ENCODE results near the gene SLC22A5.

SLC22A5 gene

GRCh38 chr5:132380741-132381140 is 11.2 kb downstream of the SLC22A5 start:
- DNase-seq (ENCODE audit: low spot score), result no peak
- Histone ChIP-seq H3K27me3 (ENCODE audit: control insufficient read depth in 3 of 3, insufficient read depth in 3 of 3, low read depth in 1 of 3, low read length in 3 of 3) (peaks cover 0 to 15% (median 0%) of the 10 kb centered on the region in 3 experiments), H3K79me1 (ENCODE audit: low read depth, low read length) (no peaks in the 10 kb centered on the region)

GRCh38 chr5:132381614-132382013 is 12.1 kb downstream of the SLC22A5 start:
- no CpG with 5 or more reads among the region's 1 CpG for WGBS, 2 donors (ENCODE audit: extremely low coverage in 2 of 2, insufficient read length in 2 of 2, insufficient replicate concordance in 1 of 2)
- no peak overlapping the region for H3K9ac ChIP-seq (ENCODE audit: low read depth, low read length, poor library complexity)

More at GRCh38 chr5:132380741-132381140, 11.2 kb downstream of the SLC22A5 start:
- Histone ChIP-seq H3K9ac (ENCODE audit: low read depth, low read length, poor library complexity) (no peak overlapping the region), H2BK5ac (ENCODE audit: low read length) (no peak overlapping the region), H2BK12ac (ENCODE audit: low read length) (no peak overlapping the region), H4K8ac (ENCODE audit: low read depth, low read length) (no peak overlapping the region), H3K23ac (ENCODE audit: low read depth, low read length, poor library complexity) (no peak overlapping the region), H3K4me2 (ENCODE audit: insufficient read depth, low read length, poor library complexity, severe bottlenecking) (no peak overlapping the region), H3K4me1 (ENCODE audit: control insufficient read depth in 2 of 2, insufficient read depth in 1 of 2, low read depth in 1 of 2, low read length in 2 of 2) (no peaks in the 10 kb centered on the region), H4K91ac (ENCODE audit: low read depth, low read length, poor library complexity) (no peak overlapping the region), H2AFZ (ENCODE audit: low read length) (no peak overlapping the region), H2BK120ac (ENCODE audit: low read depth, low read length) (no peak overlapping the region), H3K36me3 (replicated peaks in 1 of 2; ENCODE audit: control insufficient read depth in 2 of 2, insufficient read depth in 2 of 2, low read length in 2 of 2) (no peaks in the 10 kb centered on the region), H3K9me3 (replicated peaks in 1 of 2; ENCODE audit: control insufficient read depth in 2 of 2, insufficient read depth in 1 of 2, low read depth in 1 of 2, low read length in 2 of 2) (no peaks in the 10 kb centered on the region), H3K4ac (ENCODE audit: low read length) (no peak overlapping the region), H2BK15ac (ENCODE audit: low read length) (no peak overlapping the region), H3K18ac (ENCODE audit: low read length) (no peak overlapping the region), H3K27ac (replicated peaks; ENCODE audit: low read length) (no peak overlapping the region), H2AK5ac (ENCODE audit: low read depth, low read length) (no peak overlapping the region), H3K4me3 (ENCODE audit: low read length in 2 of 2) (no peak overlapping the region), H3K14ac (ENCODE audit: low read length) (no peak overlapping the region)
- WGBS, 2 donors (ENCODE audit: extremely low coverage in 2 of 2, insufficient read length in 2 of 2, insufficient replicate concordance in 1 of 2), result no CpG with 5 or more reads among the region's 2 CpGs

DNA sequence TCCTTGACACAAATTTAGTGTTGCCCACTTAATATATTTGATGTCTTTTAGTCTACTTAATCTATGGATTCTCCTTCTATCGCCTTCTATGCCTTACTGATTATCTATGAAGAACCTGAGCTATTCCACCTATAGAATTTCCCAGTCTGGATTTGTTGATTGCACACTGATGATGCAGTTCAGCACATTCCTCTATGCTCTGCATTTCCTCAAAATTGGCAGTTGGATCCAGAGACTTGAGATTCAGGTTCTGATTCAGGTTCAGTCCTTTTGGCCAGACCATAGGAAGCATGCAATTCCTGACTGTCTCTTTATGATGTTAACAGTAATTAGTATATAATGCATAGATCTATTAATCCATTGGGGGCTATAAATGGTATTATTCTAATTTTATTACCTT is 13.8 kb downstream of the SLC22A5 start:
- H3K27me3 ChIP-seq (ENCODE audit: control insufficient read depth in 3 of 3, insufficient read depth in 3 of 3, low read depth in 1 of 3, low read length in 3 of 3), result peaks cover 0 to 15% (median 0%) of the 10 kb centered on the region in 3 experiments
- no peak overlapping the region for H3K18ac ChIP-seq (ENCODE audit: low read length)
- no peak overlapping the region for H3K4me2 ChIP-seq (ENCODE audit: insufficient read depth, low read length, poor library complexity, severe bottlenecking)
- no peaks in the 10 kb centered on the region for H3K79me1 ChIP-seq (ENCODE audit: low read depth, low read length)
- no peak overlapping the region for H2BK12ac ChIP-seq (ENCODE audit: low read length)
- no peak overlapping the region for H2BK5ac ChIP-seq (ENCODE audit: low read length)
- no peak overlapping the region for H3K4me3 ChIP-seq (ENCODE audit: low read length in 2 of 2)
- H3K4ac ChIP-seq (ENCODE audit: low read length), result no peak overlapping the region
- no peaks in the 10 kb centered on the region for H3K36me3 ChIP-seq (replicated peaks in 1 of 2; ENCODE audit: control insufficient read depth in 2 of 2, insufficient read depth in 2 of 2, low read length in 2 of 2)
- no peaks in the 10 kb centered on the region for H3K9me3 ChIP-seq (replicated peaks in 1 of 2; ENCODE audit: control insufficient read depth in 2 of 2, insufficient read depth in 1 of 2, low read depth in 1 of 2, low read length in 2 of 2)
- no peak overlapping the region for H2AFZ ChIP-seq (ENCODE audit: low read length)
- no peak overlapping the region for H3K27ac ChIP-seq (replicated peaks; ENCODE audit: low read length)
- WGBS, 2 donors (ENCODE audit: extremely low coverage in 2 of 2, insufficient read length in 2 of 2, insufficient replicate concordance in 1 of 2), result no CpG with 5 or more reads among the region's 1 CpG
- peaks cover 0 to 4% of the 10 kb centered on the region in 2 donors for H3K4me1 ChIP-seq (ENCODE audit: control insufficient read depth in 2 of 2, insufficient read depth in 1 of 2, low read depth in 1 of 2, low read length in 2 of 2)
- H2BK120ac ChIP-seq (ENCODE audit: low read depth, low read length), result no peak overlapping the region
- H2AK5ac ChIP-seq (ENCODE audit: low read depth, low read length), result no peak overlapping the region
- H2BK15ac ChIP-seq (ENCODE audit: low read length), result no peak overlapping the region
- no peak overlapping the region for H4K91ac ChIP-seq (ENCODE audit: low read depth, low read length, poor library complexity)
- H3K9ac ChIP-seq (ENCODE audit: low read depth, low read length, poor library complexity), result no peak overlapping the region
- H4K8ac ChIP-seq (ENCODE audit: low read depth, low read length), result no peak overlapping the region
- no peak for DNase-seq (ENCODE audit: low spot score)
- no peak overlapping the region for H3K23ac ChIP-seq (ENCODE audit: low read depth, low read length, poor library complexity)
- no peak overlapping the region for H3K14ac ChIP-seq (ENCODE audit: low read length)

More at GRCh38 chr5:132381614-132382013, 12.1 kb downstream of the SLC22A5 start:
- Histone ChIP-seq H2AK5ac (ENCODE audit: low read depth, low read length) (no peak overlapping the region), H3K4me2 (ENCODE audit: insufficient read depth, low read length, poor library complexity, severe bottlenecking) (no peak overlapping the region), H2BK120ac (ENCODE audit: low read depth, low read length) (no peak overlapping the region), H3K4me3 (ENCODE audit: low read length in 2 of 2) (no peak overlapping the region), H3K4ac (ENCODE audit: low read length) (no peak overlapping the region), H3K18ac (ENCODE audit: low read length) (no peak overlapping the region), H2AFZ (ENCODE audit: low read length) (no peak overlapping the region), H3K79me1 (ENCODE audit: low read depth, low read length) (no peaks in the 10 kb centered on the region), H3K9me3 (replicated peaks in 1 of 2; ENCODE audit: control insufficient read depth in 2 of 2, insufficient read depth in 1 of 2, low read depth in 1 of 2, low read length in 2 of 2) (no peaks in the 10 kb centered on the region), H3K27ac (replicated peaks; ENCODE audit: low read length) (no peak overlapping the region), H2BK5ac (ENCODE audit: low read length) (no peak overlapping the region), H2BK12ac (ENCODE audit: low read length) (no peak overlapping the region), H4K91ac (ENCODE audit: low read depth, low read length, poor library complexity) (no peak overlapping the region), H2BK15ac (ENCODE audit: low read length) (no peak overlapping the region), H3K4me1 (ENCODE audit: control insufficient read depth in 2 of 2, insufficient read depth in 1 of 2, low read depth in 1 of 2, low read length in 2 of 2) (no peaks in the 10 kb centered on the region), H3K23ac (ENCODE audit: low read depth, low read length, poor library complexity) (no peak overlapping the region), H4K8ac (ENCODE audit: low read depth, low read length) (no peak overlapping the region), H3K14ac (ENCODE audit: low read length) (no peak overlapping the region), H3K36me3 (replicated peaks in 1 of 2; ENCODE audit: control insufficient read depth in 2 of 2, insufficient read depth in 2 of 2, low read length in 2 of 2) (no peaks in the 10 kb centered on the region), H3K27me3 (ENCODE audit: control insufficient read depth in 3 of 3, insufficient read depth in 3 of 3, low read depth in 1 of 3, low read length in 3 of 3) (peaks cover 0 to 15% (median 0%) of the 10 kb centered on the region in 3 experiments)
- DNase-seq (ENCODE audit: low spot score), result no peak

GRCh38 chr5:132383984-132384383 is 14.5 kb downstream of the SLC22A5 start:
- no peak for DNase-seq (ENCODE audit: low spot score)
- H4K8ac ChIP-seq (ENCODE audit: low read depth, low read length), result no peak overlapping the region
- WGBS, 2 donors (ENCODE audit: extremely low coverage in 2 of 2, insufficient read length in 2 of 2, insufficient replicate concordance in 1 of 2), result no CpG with 5 or more reads among the region's 5 CpGs
- no peaks in the 10 kb centered on the region for H3K9me3 ChIP-seq (replicated peaks in 1 of 2; ENCODE audit: control insufficient read depth in 2 of 2, insufficient read depth in 1 of 2, low read depth in 1 of 2, low read length in 2 of 2)
- no peak overlapping the region for H3K4ac ChIP-seq (ENCODE audit: low read length)
- no peak overlapping the region for H3K18ac ChIP-seq (ENCODE audit: low read length)
- H4K91ac ChIP-seq (ENCODE audit: low read depth, low read length, poor library complexity), result no peak overlapping the region
- no peak overlapping the region for H3K23ac ChIP-seq (ENCODE audit: low read depth, low read length, poor library complexity)
- H3K27me3 ChIP-seq (ENCODE audit: control insufficient read depth in 3 of 3, insufficient read depth in 3 of 3, low read depth in 1 of 3, low read length in 3 of 3), result peaks cover 0 to 9% (median 0%) of the 10 kb centered on the region in 3 experiments
- H3K9ac ChIP-seq (ENCODE audit: low read depth, low read length, poor library complexity), result no peak overlapping the region
- no peak overlapping the region for H2BK12ac ChIP-seq (ENCODE audit: low read length)
- no peak overlapping the region for H3K14ac ChIP-seq (ENCODE audit: low read length)
- H2BK5ac ChIP-seq (ENCODE audit: low read length), result no peak overlapping the region
- H2BK120ac ChIP-seq (ENCODE audit: low read depth, low read length), result no peak overlapping the region
- no peak overlapping the region for H3K27ac ChIP-seq (replicated peaks; ENCODE audit: low read length)
- H3K79me1 ChIP-seq (ENCODE audit: low read depth, low read length), result no peaks in the 10 kb centered on the region
- no peak overlapping the region for H2BK15ac ChIP-seq (ENCODE audit: low read length)
- H2AFZ ChIP-seq (ENCODE audit: low read length), result no peak overlapping the region
- no peaks in the 10 kb centered on the region for H3K36me3 ChIP-seq (replicated peaks in 1 of 2; ENCODE audit: control insufficient read depth in 2 of 2, insufficient read depth in 2 of 2, low read length in 2 of 2)
- peaks cover 0 to 4% of the 10 kb centered on the region in 2 donors for H3K4me1 ChIP-seq (ENCODE audit: control insufficient read depth in 2 of 2, insufficient read depth in 1 of 2, low read depth in 1 of 2, low read length in 2 of 2)
- no peak overlapping the region for H3K4me3 ChIP-seq (ENCODE audit: low read length in 2 of 2)
- no peak overlapping the region for H3K4me2 ChIP-seq (ENCODE audit: insufficient read depth, low read length, poor library complexity, severe bottlenecking)
- no peak overlapping the region for H2AK5ac ChIP-seq (ENCODE audit: low read depth, low read length)
